HepG2 (cell line): ENCODE measurements around the gene GATA5. TPM values are rescaled to one million over a fixed set of nuclear protein-coding genes. Genes with fewer than 3 reads are reported as not detected.

Source experiments
- AHDC1 ChIP-seq: sonication (generic); formaldehyde crosslinking; IDR thresholded peaks from 2 replicates; pipeline ENCODE4 v1.5.1; 2020; ENCODE audit warnings: mild to moderate bottlenecking, missing genetic modification reagents, borderline replicate concordance
- ARNT2 ChIP-seq: sonication (generic); formaldehyde crosslinking; IDR thresholded peaks from 2 replicates; pipeline ENCODE4 v1.8.0; 2022; ENCODE audit warnings: mild to moderate bottlenecking, low read depth, missing genetic modification reagents, moderate library complexity
- ERF ChIP-seq: IDR thresholded peaks from 2 replicates; pipeline ENCODE4 v1.6.1; 2018; ENCODE audit warnings: missing biosample characterization, missing genetic modification reagents
- GATAD2A ChIP-seq: IDR thresholded peaks from 2 replicates; pipeline ENCODE4 v1.6.1; 2016
- HNF1B ChIP-seq: sonication (generic); formaldehyde crosslinking; IDR thresholded peaks from 2 replicates; pipeline ENCODE4 v1.5.1; 2020; ENCODE audit warnings: mild to moderate bottlenecking, moderate library complexity, missing genetic modification reagents
- HNRNPH1 ChIP-seq: fragments of 200-400 bp; formaldehyde crosslinking; optimal IDR thresholded peaks from 2 replicates; pipeline ENCODE3; 2017; ENCODE audit warnings: mild to moderate bottlenecking, low read depth, low read length
- SAFB2 ChIP-seq: sonication (generic); formaldehyde crosslinking; IDR thresholded peaks from 2 replicates; pipeline ENCODE4 v1.5.1; 2020; ENCODE audit warnings: missing genetic modification reagents, low read depth, mild to moderate bottlenecking, borderline replicate concordance
- SOX5 ChIP-seq: IDR thresholded peaks from 2 replicates; pipeline ENCODE4 v1.6.1; 2016; ENCODE audit warnings: borderline replicate concordance
- TARDBP ChIP-seq: sonication (generic); formaldehyde crosslinking; IDR thresholded peaks from 2 replicates; pipeline ENCODE4 v1.8.0; 2022; ENCODE audit warnings: mild to moderate bottlenecking, missing genetic modification reagents
- ZFY ChIP-seq: sonication (generic); formaldehyde crosslinking; IDR thresholded peaks from 2 replicates; pipeline ENCODE4 v1.4.0; 2020; ENCODE audit warnings: missing genetic modification reagents
- ZNF337 ChIP-seq: sonication (generic); formaldehyde crosslinking; IDR thresholded peaks from 2 replicates; pipeline ENCODE4 v1.5.1; 2020; ENCODE audit warnings: missing genetic modification reagents, low read depth, mild to moderate bottlenecking, borderline replicate concordance
- ZNF484 ChIP-seq: sonication (generic); formaldehyde crosslinking; IDR thresholded peaks from 2 replicates; pipeline ENCODE4 v1.5.1; 2020; ENCODE audit warnings: mild to moderate bottlenecking, low read depth, missing genetic modification reagents, borderline replicate concordance
- ZNF501 ChIP-seq: sonication (generic); formaldehyde crosslinking; IDR thresholded peaks from 2 replicates; pipeline ENCODE4 v1.5.1; 2020; ENCODE audit warnings: mild to moderate bottlenecking, moderate library complexity, missing genetic modification reagents
- ZNF737 ChIP-seq: sonication (generic); formaldehyde crosslinking; IDR thresholded peaks from 2 replicates; pipeline ENCODE4 v1.5.0; 2020; ENCODE audit warnings: missing genetic modification reagents, mild to moderate bottlenecking, borderline replicate concordance
- ZNF740 ChIP-seq: sonication (generic); formaldehyde crosslinking; IDR thresholded peaks from 2 replicates; pipeline ENCODE4 v1.4.0; 2020; ENCODE audit warnings: missing genetic modification reagents
- ZNF878 ChIP-seq: sonication (generic); formaldehyde crosslinking; IDR thresholded peaks from 2 replicates; pipeline ENCODE4 v1.8.1; 2023; ENCODE audit warnings: mild to moderate bottlenecking, missing genetic modification reagents, moderate library complexity
- ZNF879 ChIP-seq: sonication (generic); formaldehyde crosslinking; IDR thresholded peaks from 2 replicates; pipeline ENCODE4 v1.8.1; 2023; ENCODE audit warnings: missing genetic modification reagents
- polyA plus RNA-seq, 8 experiments: library from polyadenylated mRNA; depleted of rRNA in 3 of 8; stranded (reverse) in 7 of 8; unstranded in 1 of 8; fragments of >200 nt; fragmentation: Illumina TruSeq in 4 of 8; extraction: Trizol in 4 of 8; gene quantifications; 2 replicates each; pipeline versions ENCODE4 v1.2.1 to v1.2.3, GENCODE V29; 2011 to 2016; ENCODE audit warnings: low read depth in 4 of 8, missing spikeins in 1 of 8, mixed read lengths in 1 of 8; ENCODE audit not compliant: insufficient read depth in 1 of 8
- total RNA-seq, 5 experiments: library from RNA; depleted of rRNA; stranded (reverse); fragments of >200 nt; fragmentation: Illumina TruSeq; extraction: Trizol; gene quantifications; 2 replicates each; pipeline ENCODE4 v1.2.3, GENCODE V29; 2016; ENCODE audit warnings: low read depth in 1 of 5
- TF ChIP-seq, protein P1 (sequence below): sonication (generic); formaldehyde crosslinking; IDR thresholded peaks from 2 replicates; pipeline ENCODE4 v1.5.1; 2020; ENCODE audit warnings: mild to moderate bottlenecking, missing genetic modification reagents, moderate library complexity

GATA5 gene
- total and polyA plus RNA-seq, 2 of the 13 experiments (the other 11 are each of a cell fraction or from before 2014, with no cell fraction given), result 0.12 to 0.20 TPM

GRCh38 chr20:62523473-62524203 lies 47.8 kb upstream of the GATA5 start (continued):
- TF ChIP-seq AHDC1 (CRISPR knock-in tag), result 0 out of 2 replicates have a peak, but pooled peaks have one; percentile 13
- TF ChIP-seq, protein P1, sequence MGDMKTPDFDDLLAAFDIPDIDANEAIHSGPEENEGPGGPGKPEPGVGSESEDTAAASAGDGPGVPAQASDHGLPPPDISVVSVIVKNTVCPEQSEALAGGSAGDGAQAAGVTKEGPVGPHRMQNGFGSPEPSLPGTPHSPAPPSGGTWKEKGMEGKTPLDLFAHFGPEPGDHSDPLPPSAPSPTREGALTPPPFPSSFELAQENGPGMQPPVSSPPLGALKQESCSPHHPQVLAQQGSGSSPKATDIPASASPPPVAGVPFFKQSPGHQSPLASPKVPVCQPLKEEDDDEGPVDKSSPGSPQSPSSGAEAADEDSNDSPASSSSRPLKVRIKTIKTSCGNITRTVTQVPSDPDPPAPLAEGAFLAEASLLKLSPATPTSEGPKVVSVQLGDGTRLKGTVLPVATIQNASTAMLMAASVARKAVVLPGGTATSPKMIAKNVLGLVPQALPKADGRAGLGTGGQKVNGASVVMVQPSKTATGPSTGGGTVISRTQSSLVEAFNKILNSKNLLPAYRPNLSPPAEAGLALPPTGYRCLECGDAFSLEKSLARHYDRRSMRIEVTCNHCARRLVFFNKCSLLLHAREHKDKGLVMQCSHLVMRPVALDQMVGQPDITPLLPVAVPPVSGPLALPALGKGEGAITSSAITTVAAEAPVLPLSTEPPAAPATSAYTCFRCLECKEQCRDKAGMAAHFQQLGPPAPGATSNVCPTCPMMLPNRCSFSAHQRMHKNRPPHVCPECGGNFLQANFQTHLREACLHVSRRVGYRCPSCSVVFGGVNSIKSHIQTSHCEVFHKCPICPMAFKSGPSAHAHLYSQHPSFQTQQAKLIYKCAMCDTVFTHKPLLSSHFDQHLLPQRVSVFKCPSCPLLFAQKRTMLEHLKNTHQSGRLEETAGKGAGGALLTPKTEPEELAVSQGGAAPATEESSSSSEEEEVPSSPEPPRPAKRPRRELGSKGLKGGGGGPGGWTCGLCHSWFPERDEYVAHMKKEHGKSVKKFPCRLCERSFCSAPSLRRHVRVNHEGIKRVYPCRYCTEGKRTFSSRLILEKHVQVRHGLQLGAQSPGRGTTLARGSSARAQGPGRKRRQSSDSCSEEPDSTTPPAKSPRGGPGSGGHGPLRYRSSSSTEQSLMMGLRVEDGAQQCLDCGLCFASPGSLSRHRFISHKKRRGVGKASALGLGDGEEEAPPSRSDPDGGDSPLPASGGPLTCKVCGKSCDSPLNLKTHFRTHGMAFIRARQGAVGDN (CRISPR knock-in tag), result peak; percentile 45
- no peak for TF ChIP-seq HNRNPH1
- TF ChIP-seq ZNF737 (CRISPR knock-in tag), result no peak
- TF ChIP-seq ERF (CRISPR knock-in tag), result no peak
- no peak for TF ChIP-seq ZNF484 (CRISPR knock-in tag)
- TF ChIP-seq GATAD2A (CRISPR knock-in tag), result peak; percentile 50; the same call in 1 of the 2 replicates
- peak; percentile 44; the same call in 1 of the 2 replicates for TF ChIP-seq SOX5 (CRISPR knock-in tag)
- no peak for TF ChIP-seq TARDBP (CRISPR knock-in tag)
- 0 out of 2 replicates have a peak, but pooled peaks have one; percentile 24 for TF ChIP-seq ZFY (CRISPR knock-in tag)
- no peak for TF ChIP-seq ZNF337 (CRISPR knock-in tag)
- 0 out of 2 replicates have a peak, but pooled peaks have one; percentile 41 for TF ChIP-seq HNF1B (CRISPR knock-in tag)
- 0 out of 2 replicates have a peak, but pooled peaks have one; percentile 62 for TF ChIP-seq ZNF501
- no peak for TF ChIP-seq ZNF879 (CRISPR knock-in tag)
- TF ChIP-seq ZNF878, result no peak
- no peak for TF ChIP-seq SAFB2 (CRISPR knock-in tag)
- no peak for TF ChIP-seq ARNT2 (CRISPR knock-in tag)
- no peak for TF ChIP-seq ZNF740
